Measurements from ENCODE around the gene ELP5. TPM values are rescaled to one million over a fixed set of nuclear protein-coding genes. Genes with fewer than 3 reads are reported as not detected.
A peak's percentile ranks its signal among the peaks of the same experiment; 100 is the strongest.

ELP5 gene
- total and polyA plus RNA-seq, 2 donors (not counting 3 experiments of a cell fraction or from before 2014, with no cell fraction given): 44.4 to 54.7 TPM

DNA sequence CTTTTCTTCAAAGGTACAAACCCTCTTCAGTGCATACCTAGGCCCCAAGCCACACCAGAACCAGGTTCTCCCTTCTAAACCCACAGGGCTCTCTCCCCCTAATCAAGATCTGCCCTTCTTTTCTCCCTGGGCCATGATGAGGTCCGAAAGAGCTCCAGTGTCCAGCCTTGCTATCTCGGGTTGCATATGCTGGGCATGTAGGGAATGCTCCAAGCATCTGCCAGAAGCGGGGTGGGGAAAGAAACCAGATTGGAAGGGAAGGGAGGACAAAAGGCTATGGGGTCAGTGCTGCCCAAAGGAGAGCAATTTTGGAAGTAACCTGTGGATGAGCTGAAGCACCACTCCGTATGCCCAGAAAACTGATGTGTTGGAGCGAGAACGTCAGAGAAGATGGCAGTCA is 2.8 kb upstream of the ELP5 start:
- Histone ChIP-seq H3K36me3 (ENCODE audit: control insufficient read depth in 2 of 2, extremely low read depth in 1 of 2, insufficient read depth in 2 of 2, low read length in 2 of 2) (peaks cover 2 to 15% of the 10 kb centered on the region in 2 experiments), H3K9me3 (replicated peaks; ENCODE audit: control insufficient read depth, insufficient read depth, low read length) (no peaks in the 10 kb centered on the region), H3K4me2 (ENCODE audit: insufficient read depth, low read length) (no peak overlapping the region), H3K79me2 (ENCODE audit: control insufficient read depth, insufficient read depth, low read length) (peaks cover 65% of the 10 kb centered on the region), H3K9ac (replicated peaks; ENCODE audit: extremely low read depth, insufficient read depth, low read length) (no peak overlapping the region), H3K9me1 (replicated peaks; ENCODE audit: control insufficient read depth, extremely low read depth, insufficient read depth, low read length) (no peaks in the 10 kb centered on the region), H3K4me1 (ENCODE audit: control insufficient read depth, extremely low read depth, insufficient read depth, low read length) (peaks cover 23% of the 10 kb centered on the region), H3K27me3 (ENCODE audit: control insufficient read depth in 2 of 2, insufficient read depth in 2 of 2, low read length in 2 of 2) (no peaks in the 10 kb centered on the region), H4K20me1 (replicated peaks; ENCODE audit: control insufficient read depth, extremely low read depth, insufficient read depth, low read length) (no peaks in the 10 kb centered on the region), H2AFZ (ENCODE audit: low read depth, low read length) (no peak overlapping the region), H3K27ac (ENCODE audit: insufficient read depth, low read depth, low read length) (no peak overlapping the region), H3K4me3 (replicated peaks in 1 of 3; ENCODE audit: insufficient read depth in 1 of 3, low read depth in 1 of 3, low read length in 3 of 3) (no peak overlapping the region)
- dilution Hi-C loops (cut with MboI; ENCODE audit: extremely low pct_ligation_motif_present, low sequenced_read_pairs): no loop called here
- BruUV-seq (replicated peaks): no TSS peak
- CTCF ChIA-PET: interaction anchor here (0.7 kb wide), 1 partner anchor 204 kb away, joined by 4 read pairs; no protein-coding TSS in a partner anchor
- DNase-seq (ENCODE audit: low read depth, low spot score) (no peak), FAIRE-seq (no peak)
- TF ChIP-seq JUN (IDR thresholded peaks at IDR 0.05; ENCODE audit: borderline replicate concordance, insufficient read depth, insufficient read length, low read depth): no peak
- TF ChIP-seq POLR2AphosphoS5 (IDR thresholded peaks at IDR 0.05; ENCODE audit: insufficient read depth, low read depth, low read length): no peak
- TF ChIP-seq MYC (IDR thresholded peaks at IDR 0.05; ENCODE audit: low read depth, low read length): no peak
- TF ChIP-seq EZH2 (IDR thresholded peaks at IDR 0.05; ENCODE audit: borderline replicate concordance, low read depth, low read length, severe bottlenecking): no peak
- intact Hi-C loops (cut with micrococcal nuclease): no loop called here
- POLR2A ChIA-PET: no interaction called here

DNA sequence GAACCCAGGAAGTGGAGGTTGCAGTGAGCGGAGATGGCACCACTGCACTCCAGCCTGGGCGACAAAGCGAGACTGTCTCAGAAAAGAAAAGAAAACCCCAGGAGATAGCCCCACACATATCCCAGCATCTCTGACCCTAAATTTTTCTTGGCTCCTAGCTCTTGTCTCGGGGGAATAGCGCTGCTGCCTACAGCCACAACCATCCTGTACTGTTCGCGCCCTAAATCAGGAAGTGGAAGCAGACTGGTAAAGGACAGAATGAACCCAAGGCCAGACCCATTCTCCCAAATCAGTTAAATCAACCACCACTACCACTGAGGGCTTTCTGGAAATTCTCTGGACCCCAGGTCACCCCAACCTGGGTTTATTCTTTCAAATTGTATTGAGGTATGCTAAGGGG is 2.2 kb upstream of the ELP5 start:
- no peak for FAIRE-seq
- intact Hi-C loops (cut with micrococcal nuclease): loop anchor here (5.0 kb wide), 1 partner anchor 187 kb away; the partner anchor contains the start of genes FGF11 and TMEM102

More for the DNA sequence above, 2.2 kb upstream of the ELP5 start:
- no peaks in the 10 kb centered on the region for H3K9me1 ChIP-seq (replicated peaks; ENCODE audit: control insufficient read depth, extremely low read depth, insufficient read depth, low read length)
- H3K27me3 ChIP-seq (ENCODE audit: control insufficient read depth in 2 of 2, insufficient read depth in 2 of 2, low read length in 2 of 2): no peaks in the 10 kb centered on the region
- ChIA-PET CTCF (interaction anchor here (0.7 kb wide), 1 partner anchor 204 kb away, joined by 4 read pairs; no protein-coding TSS in a partner anchor), POLR2A (no interaction called here)
- no TSS peak for BruUV-seq (replicated peaks)
- peaks cover 65% of the 10 kb centered on the region for H3K79me2 ChIP-seq (ENCODE audit: control insufficient read depth, insufficient read depth, low read length)
- peak overlapping the region; percentile 80 for H3K9ac ChIP-seq (replicated peaks; ENCODE audit: extremely low read depth, insufficient read depth, low read length)
- H4K20me1 ChIP-seq (replicated peaks; ENCODE audit: control insufficient read depth, extremely low read depth, insufficient read depth, low read length): no peaks in the 10 kb centered on the region
- peaks cover 0 to 15% of the 10 kb centered on the region in 2 experiments for H3K36me3 ChIP-seq (ENCODE audit: control insufficient read depth in 2 of 2, extremely low read depth in 1 of 2, insufficient read depth in 2 of 2, low read length in 2 of 2)
- H3K4me1 ChIP-seq (ENCODE audit: control insufficient read depth, extremely low read depth, insufficient read depth, low read length): peaks cover 23% of the 10 kb centered on the region
- no peaks in the 10 kb centered on the region for H3K9me3 ChIP-seq (replicated peaks; ENCODE audit: control insufficient read depth, insufficient read depth, low read length)
- no peak overlapping the region for H2AFZ ChIP-seq (ENCODE audit: low read depth, low read length)
- peak overlapping the region; percentile 30 for H3K27ac ChIP-seq (ENCODE audit: insufficient read depth, low read depth, low read length)
- DNase-seq (ENCODE audit: low read depth, low spot score): no peak
- dilution Hi-C loops (cut with MboI; ENCODE audit: extremely low pct_ligation_motif_present, low sequenced_read_pairs): no loop called here
- peak overlapping the region; percentile 75 for H3K4me2 ChIP-seq (ENCODE audit: insufficient read depth, low read length)
- TF ChIP-seq FOS (IDR thresholded peaks at IDR 0.05; ENCODE audit: borderline replicate concordance, insufficient read depth, low read length): no peak
- no peak for TF ChIP-seq POLR2AphosphoS5 (IDR thresholded peaks at IDR 0.05; ENCODE audit: insufficient read depth, low read depth, low read length)
- no peak for TF ChIP-seq POLR2A (IDR thresholded peaks at IDR 0.05; ENCODE audit: low read depth, low read length)
- TF ChIP-seq JUN (IDR thresholded peaks at IDR 0.05; ENCODE audit: borderline replicate concordance, insufficient read depth, insufficient read length, low read depth): no peak
- H3K4me3 ChIP-seq (replicated peaks in 1 of 3; ENCODE audit: insufficient read depth in 1 of 3, low read depth in 1 of 3, low read length in 3 of 3): peak overlapping the region in 1 of 3 experiments; percentile 87
